ENCODE results near the gene CEMIP2.

The CEMIP2 gene

GRCh38 chr9:71758785-71759184 lies 9.5 kb downstream of the CEMIP2 start:
- TF ChIP-seq CTCF (conservative IDR thresholded peaks at IDR 0.05; ENCODE audit: low read depth, low read length), result no peak
- Histone ChIP-seq H3K27me3 (ENCODE audit: insufficient read depth, low read depth) (no peaks in the 10 kb centered on the region), H4K20me1 (ENCODE audit: insufficient read depth) (no peaks in the 10 kb centered on the region), H2AFZ (ENCODE audit: low read depth) (no peak overlapping the region), H3K4me1 (ENCODE audit: low read depth, poor library complexity, severe bottlenecking) (peaks cover 4% of the 10 kb centered on the region), H3K27ac (no peak overlapping the region), H3K79me2 (ENCODE audit: insufficient read depth, low read depth) (no peaks in the 10 kb centered on the region), H3K9ac (no peak overlapping the region), H3K36me3 (ENCODE audit: insufficient read depth) (no peaks in the 10 kb centered on the region), H3K4me2 (no peak overlapping the region), H3K4me3 (IDR thresholded peaks at IDR 0.05; ENCODE audit: insufficient read depth, low read depth, low read length) (no peak overlapping the region)

GRCh38 chr9:71758277-71758676 lies 10.0 kb downstream of the CEMIP2 start:
- no peaks in the 10 kb centered on the region for H3K27me3 ChIP-seq (ENCODE audit: insufficient read depth, low read depth)
- H3K79me2 ChIP-seq (ENCODE audit: insufficient read depth, low read depth), result no peaks in the 10 kb centered on the region
- TF ChIP-seq CTCF (conservative IDR thresholded peaks at IDR 0.05; ENCODE audit: low read depth, low read length), result no peak
- H3K4me1 ChIP-seq (ENCODE audit: low read depth, poor library complexity, severe bottlenecking), result peaks cover 4% of the 10 kb centered on the region
- no peak overlapping the region for H3K9ac ChIP-seq
- no peak overlapping the region for H3K4me2 ChIP-seq
- no peaks in the 10 kb centered on the region for H4K20me1 ChIP-seq (ENCODE audit: insufficient read depth)
- no peaks in the 10 kb centered on the region for H3K36me3 ChIP-seq (ENCODE audit: insufficient read depth)
- H3K27ac ChIP-seq, result no peak overlapping the region
- no peak overlapping the region for H2AFZ ChIP-seq (ENCODE audit: low read depth)
- no peak overlapping the region for H3K4me3 ChIP-seq (IDR thresholded peaks at IDR 0.05; ENCODE audit: insufficient read depth, low read depth, low read length)

- no peaks in the 10 kb centered on the region for H4K20me1 ChIP-seq (ENCODE audit: insufficient read depth)
- no peak overlapping the region for H3K4me2 ChIP-seq
- H3K4me3 ChIP-seq (IDR thresholded peaks at IDR 0.05; ENCODE audit: insufficient read depth, low read depth, low read length), result no peak overlapping the region
- no peak overlapping the region for H3K9ac ChIP-seq
- H3K79me2 ChIP-seq (ENCODE audit: insufficient read depth, low read depth), result no peaks in the 10 kb centered on the region
- H3K27me3 ChIP-seq (ENCODE audit: insufficient read depth, low read depth), result no peaks in the 10 kb centered on the region
- peaks cover 4% of the 10 kb centered on the region for H3K4me1 ChIP-seq (ENCODE audit: low read depth, poor library complexity, severe bottlenecking)
- TF ChIP-seq CTCF (conservative IDR thresholded peaks at IDR 0.05; ENCODE audit: low read depth, low read length), result no peak
- H3K36me3 ChIP-seq (ENCODE audit: insufficient read depth), result no peaks in the 10 kb centered on the region
- H2AFZ ChIP-seq (ENCODE audit: low read depth), result no peak overlapping the region
- H3K27ac ChIP-seq, result no peak overlapping the region
Observed at GRCh38 chr9:71756753-71757152, 11.6 kb downstream of the CEMIP2 start.

GRCh38 chr9:71755869-71756268 lies 12.4 kb downstream of the CEMIP2 start:
- Histone ChIP-seq H3K27me3 (ENCODE audit: insufficient read depth, low read depth) (no peaks in the 10 kb centered on the region), H3K4me3 (IDR thresholded peaks at IDR 0.05; ENCODE audit: insufficient read depth, low read depth, low read length) (no peak overlapping the region), H3K4me1 (ENCODE audit: low read depth, poor library complexity, severe bottlenecking) (peaks cover 4% of the 10 kb centered on the region), H3K4me2 (no peak overlapping the region), H3K27ac (no peak overlapping the region), H4K20me1 (ENCODE audit: insufficient read depth) (no peaks in the 10 kb centered on the region), H3K36me3 (ENCODE audit: insufficient read depth) (no peaks in the 10 kb centered on the region), H2AFZ (ENCODE audit: low read depth) (no peak overlapping the region), H3K9ac (no peak overlapping the region), H3K79me2 (ENCODE audit: insufficient read depth, low read depth) (no peaks in the 10 kb centered on the region)
- TF ChIP-seq CTCF (conservative IDR thresholded peaks at IDR 0.05; ENCODE audit: low read depth, low read length), result no peak
